GM12801 (cell line): ENCODE measurements around the gene WAC.

Source experiments
- TF ChIP-seq, protein P1 (sequence below): IDR thresholded peaks from one replicate; pipeline ENCODE4 v1.5.1; 2011; ENCODE audit warnings: control low read depth; ENCODE audit not compliant: insufficient read length; ENCODE audit errors: extremely low read depth

WAC gene

DNA sequence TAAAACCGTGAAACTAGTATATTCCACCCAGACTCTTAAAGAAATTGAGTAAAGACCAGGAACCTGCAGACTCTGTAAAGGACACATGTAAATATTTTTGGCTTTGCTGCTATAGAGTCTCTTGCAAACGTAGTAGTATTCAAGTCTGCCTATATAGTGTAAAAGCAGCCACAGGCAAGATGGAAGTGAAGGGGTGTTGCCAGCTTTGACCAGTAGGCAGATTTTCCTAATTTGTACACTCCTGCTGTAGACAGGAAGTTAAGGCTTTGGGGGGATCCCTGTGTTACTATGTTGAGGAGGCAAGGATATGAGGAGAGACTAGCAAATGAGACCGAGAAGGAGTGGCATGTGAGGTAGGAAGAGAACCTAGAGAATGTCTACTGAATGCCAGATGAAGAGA, 27.7 kb downstream of the WAC start:
- TF ChIP-seq, protein P1, sequence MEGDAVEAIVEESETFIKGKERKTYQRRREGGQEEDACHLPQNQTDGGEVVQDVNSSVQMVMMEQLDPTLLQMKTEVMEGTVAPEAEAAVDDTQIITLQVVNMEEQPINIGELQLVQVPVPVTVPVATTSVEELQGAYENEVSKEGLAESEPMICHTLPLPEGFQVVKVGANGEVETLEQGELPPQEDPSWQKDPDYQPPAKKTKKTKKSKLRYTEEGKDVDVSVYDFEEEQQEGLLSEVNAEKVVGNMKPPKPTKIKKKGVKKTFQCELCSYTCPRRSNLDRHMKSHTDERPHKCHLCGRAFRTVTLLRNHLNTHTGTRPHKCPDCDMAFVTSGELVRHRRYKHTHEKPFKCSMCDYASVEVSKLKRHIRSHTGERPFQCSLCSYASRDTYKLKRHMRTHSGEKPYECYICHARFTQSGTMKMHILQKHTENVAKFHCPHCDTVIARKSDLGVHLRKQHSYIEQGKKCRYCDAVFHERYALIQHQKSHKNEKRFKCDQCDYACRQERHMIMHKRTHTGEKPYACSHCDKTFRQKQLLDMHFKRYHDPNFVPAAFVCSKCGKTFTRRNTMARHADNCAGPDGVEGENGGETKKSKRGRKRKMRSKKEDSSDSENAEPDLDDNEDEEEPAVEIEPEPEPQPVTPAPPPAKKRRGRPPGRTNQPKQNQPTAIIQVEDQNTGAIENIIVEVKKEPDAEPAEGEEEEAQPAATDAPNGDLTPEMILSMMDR, result no peak

DNA sequence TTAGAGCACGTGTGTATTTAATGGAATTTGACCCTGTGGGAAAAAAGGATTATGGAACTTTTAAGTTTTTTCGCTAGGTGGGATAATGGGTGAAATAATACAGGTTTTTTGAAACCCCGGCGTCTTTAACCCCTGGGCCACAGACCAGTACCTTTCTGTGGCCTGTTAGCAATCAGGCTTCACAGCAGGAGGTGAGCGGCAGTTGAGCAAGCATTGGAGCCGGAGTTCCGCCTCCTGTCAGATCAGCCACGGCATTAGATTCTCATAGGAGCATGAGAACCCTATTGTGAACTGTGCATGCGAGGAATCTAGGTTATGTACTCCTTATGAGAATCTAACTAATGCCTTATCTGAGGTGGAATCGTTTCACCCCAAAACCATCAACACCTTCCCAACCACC, 28.6 kb downstream of the WAC start:
- TF ChIP-seq, protein P1, result no peak

DNA sequence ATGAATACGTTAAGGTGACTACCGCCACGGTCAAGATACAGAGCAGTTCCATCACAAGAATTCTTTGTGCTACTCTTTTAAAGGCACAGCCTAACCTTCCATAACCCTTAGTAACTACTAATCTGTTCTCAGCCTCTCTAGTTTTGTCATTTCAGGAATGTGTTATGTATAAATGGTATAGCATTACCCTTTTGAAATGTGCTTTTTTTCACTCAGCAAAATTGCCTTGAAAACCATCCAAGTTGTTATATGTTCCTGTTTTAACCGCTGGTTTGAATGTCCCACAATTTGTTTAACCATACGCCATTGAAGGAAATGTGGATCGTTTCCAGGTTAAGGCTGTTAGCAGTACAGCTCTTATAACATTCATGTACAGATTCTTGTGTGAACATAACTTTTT, 32.0 kb downstream of the WAC start:
- TF ChIP-seq, protein P1, result no peak

DNA sequence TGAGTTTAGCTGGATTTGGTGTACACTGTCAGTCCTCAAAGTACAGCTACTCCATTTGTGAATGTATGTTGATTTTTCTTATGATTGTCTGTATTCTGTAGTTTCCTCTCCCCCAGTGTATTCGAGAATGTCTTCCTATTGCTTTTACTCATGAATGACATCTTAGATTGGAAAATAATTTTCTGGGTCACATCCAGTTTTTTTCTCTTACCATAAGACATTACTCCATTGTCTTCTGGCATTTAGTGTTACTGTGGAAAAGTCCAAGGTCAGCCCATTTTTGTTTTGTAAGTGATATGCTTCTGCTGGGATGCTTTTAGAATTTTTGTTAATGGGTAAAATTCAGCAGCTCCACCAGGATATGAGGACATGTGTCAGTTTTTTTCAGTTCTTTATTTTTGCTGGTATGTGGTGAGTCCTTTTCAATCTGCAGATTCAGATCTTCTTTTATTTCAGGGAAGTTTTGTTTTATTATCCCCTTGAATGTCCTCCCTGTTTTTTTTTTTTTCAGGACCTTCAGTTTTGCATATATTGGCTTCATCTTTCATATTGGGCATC, 33.6 kb downstream of the WAC start:
- TF ChIP-seq, protein P1, result no peak

DNA sequence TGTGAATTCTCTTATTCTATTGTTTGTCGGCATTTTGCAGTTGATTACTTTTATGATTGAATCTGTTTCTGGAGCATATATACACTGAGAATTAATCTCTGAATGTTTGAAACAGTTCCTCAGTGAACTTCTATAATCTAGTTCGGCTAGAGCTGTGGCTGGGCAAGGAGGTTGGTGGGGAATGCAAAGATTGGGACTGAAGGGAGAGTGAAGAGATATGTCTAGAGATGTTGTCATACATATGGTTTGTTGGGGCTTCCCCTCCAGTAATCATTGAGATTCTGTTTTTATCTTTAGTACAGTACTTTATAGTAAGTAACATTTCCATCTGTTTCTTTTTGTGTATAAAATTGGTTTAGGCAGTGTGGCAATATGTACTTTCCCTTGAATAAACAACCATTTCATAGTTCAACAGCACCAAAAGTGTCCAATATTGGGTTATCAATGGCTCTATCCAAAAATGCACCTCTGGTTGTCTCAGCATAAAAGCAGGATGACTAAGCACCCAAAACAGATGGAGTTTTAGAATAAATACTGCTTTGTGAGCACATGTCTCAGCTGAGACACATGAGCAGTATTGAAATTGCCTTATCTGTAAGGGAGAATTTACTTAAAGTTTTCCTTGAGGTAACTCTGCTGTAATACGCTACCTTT, 36.7 kb downstream of the WAC start:
- TF ChIP-seq, protein P1, result no peak

DNA sequence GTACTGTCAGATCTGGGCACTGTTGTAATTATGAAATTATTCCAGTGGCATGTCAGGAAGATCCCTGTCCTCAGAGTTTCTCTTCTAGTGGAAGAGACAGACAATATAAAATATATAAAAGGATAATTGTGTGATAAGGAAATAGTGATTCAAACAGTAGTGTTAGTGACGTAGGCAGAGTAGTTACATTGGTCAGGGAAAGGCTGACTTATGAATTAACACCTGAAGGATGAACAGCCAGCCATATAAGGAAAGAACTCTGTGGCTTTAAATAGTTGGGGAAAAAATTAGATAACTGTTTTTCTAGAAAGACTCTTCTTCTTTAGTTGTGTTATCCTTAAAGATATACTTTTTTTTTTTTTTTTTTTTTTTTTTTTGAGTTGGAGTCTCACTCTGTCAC, 37.7 kb downstream of the WAC start:
- TF ChIP-seq, protein P1, result no peak

DNA sequence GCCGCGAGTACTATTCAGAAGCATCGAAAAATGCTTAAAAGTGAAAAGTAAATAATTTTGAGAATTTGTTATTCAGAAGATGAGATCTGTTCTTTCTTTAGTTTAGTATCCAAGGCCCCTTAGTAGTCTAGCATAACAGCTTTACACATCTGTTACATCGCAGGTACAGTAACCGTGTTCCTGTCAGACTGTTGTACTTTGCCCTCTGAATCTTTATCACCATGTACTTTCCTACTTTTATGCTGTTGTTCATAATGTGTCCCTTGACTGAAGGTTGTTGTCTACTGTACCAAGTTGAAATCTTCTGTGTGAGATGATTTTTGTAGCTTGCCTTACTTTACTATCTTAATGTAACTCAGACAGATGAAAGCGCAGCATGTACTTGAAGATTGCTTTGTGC, 38.3 kb downstream of the WAC start:
- TF ChIP-seq, protein P1, result no peak

DNA sequence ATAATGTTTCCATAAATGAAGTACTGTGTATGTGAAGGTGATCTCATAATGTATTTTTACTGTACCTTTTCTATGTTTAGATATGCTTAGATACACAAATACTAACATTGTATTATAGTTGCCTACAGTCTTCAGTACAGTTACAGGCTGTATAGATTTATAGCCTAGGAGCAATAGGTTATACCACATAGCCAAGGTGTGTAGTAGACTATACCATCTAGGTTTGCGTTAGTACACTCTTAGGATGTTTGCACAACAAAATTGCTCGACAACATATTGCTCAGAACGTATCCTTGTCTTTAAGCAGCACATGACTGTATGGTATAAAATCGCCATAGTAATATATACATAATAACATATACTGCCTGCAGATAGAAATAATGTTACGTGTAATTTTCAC, 42.9 kb downstream of the WAC start:
- TF ChIP-seq, protein P1, result no peak
